Erythroblast (primary cell): Measurements from ENCODE around the gene RRM1.

Source experiments
- DNase-seq, 2 experiments: peaks; one replicate each; lab custom pipeline; 2025; lab: John Stamatoyannopoulos, UW
- GATA1 ChIP-seq: IDR thresholded peaks from 2 replicates; pipeline ENCODE4 v1.6.1; 2011; ENCODE audit warnings: low read depth, mild to moderate bottlenecking, control low read depth, low read length, moderate library complexity
- POLR2A ChIP-seq: IDR thresholded peaks from 2 replicates; pipeline ENCODE4 v1.6.1; 2011; ENCODE audit warnings: mild to moderate bottlenecking, low read length

Gene RRM1

DNA sequence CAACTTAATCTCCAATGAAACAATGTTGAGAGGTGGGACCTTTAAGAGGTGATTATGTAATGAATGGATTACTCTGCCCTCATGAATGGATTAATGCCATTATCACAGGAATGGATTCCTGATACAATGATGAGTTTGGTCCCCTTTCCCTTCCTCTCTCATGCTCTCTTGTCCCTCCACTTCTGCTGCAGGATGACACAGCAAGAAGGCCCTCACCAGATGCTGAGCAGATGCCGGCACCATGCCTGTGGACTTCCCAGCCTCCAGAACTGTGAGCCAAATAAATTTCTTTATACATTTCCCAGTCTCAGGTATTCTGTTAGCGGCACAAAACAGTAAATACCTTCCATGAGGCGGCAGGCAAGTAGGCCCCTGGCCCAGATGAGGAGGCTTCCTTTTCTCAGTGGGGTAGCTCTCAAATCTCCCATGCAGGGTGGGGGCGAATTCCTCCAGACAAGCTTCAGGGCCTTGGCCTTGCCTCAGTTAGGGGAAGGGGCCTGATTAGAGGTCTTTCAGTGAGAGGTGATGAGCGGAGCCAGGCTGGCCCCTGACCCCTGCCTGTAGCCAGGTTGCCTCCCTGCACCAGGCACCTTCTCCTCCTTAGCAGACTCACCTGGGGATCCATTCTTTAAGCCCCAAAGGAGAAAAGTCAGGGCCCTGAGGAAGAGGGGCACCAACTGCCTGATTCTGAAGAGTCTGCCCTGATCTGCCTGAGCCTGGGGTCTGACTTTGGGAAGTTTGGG, 86.0 kb downstream of the RRM1 start:
- no peak for TF ChIP-seq POLR2A
- TF ChIP-seq GATA1 = no peak
- DNase-seq = no peak

DNA sequence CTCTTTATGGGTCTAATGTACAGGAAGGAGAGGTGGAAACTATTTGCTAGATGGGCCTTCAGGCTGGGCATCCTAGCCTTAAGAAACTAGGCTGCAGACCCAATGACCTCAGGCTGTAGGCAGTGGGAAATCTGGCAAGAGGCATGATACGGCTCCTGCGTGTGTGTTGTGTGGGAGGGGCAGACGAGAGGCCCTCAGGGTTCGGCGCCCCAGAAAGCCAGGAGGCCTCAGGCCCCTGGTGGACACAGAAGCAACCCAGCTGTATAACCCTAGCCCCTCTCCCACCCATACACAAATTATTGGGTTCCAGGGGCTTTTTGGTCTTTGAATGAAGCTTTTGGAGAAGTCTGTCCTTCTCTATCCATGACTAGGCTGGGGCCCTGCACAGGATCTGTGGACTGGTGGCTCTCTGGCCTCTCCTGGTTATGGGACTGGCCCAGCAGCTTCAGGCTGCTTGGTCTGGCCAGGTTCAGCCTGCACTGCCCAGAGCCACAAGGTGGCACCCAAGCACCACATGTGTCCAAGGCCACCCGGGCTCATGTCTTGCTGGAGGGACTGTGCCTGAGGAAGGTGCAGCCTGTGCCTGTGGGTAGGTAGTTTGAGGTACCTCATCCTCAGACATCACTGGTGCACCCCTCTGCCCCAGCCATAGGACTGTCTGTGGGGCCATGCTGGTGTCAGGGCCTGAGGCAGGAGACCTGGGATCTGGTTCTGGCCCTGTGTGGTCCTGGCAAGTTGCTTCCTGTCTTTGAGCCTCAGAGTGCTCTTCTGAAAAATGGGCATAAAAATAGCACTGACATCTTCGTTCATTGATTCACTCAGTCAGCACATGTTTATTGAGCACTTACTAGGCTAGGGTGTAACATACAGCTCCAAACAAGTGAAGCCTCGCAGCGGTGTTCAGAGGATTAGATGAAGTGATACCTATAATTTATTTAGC, 87.5 kb downstream of the RRM1 start:
- TF ChIP-seq POLR2A (no peak), GATA1 (no peak)
- DNase-seq = peak; percentile 70

DNA sequence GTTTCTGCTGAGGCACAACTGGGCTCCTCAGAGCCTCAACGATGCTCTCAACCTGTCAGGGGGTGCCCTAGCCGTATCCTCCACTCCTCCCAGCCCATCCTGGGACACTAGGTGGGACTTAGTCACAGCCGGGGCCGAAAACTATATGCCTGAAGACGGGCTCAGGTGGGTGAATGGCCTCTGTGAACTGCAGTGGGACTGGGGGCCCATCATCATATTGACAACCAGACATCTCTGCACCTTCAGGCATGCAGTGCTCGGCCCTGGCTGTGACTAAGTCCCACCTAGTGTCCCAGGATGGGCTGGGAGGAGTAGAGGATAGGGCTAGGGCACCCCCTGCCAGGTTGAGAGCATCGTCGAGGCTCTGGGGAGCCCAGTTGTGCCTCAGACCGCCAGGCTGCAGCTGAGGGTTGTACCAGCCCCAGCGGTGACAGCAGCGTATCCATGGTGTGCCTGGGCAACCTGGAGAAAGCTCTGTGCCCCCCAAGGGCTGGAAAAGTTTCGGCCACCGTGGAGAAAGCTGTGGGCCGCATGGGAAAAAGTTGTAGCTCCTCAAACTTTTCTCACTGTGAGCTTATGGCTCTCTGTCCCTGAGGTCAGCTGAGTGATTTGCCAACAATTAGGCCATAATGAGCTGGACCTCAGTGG, 88.9 kb downstream of the RRM1 start:
- no peak for TF ChIP-seq GATA1
- no peak for TF ChIP-seq POLR2A
- DNase-seq = no peak

DNA sequence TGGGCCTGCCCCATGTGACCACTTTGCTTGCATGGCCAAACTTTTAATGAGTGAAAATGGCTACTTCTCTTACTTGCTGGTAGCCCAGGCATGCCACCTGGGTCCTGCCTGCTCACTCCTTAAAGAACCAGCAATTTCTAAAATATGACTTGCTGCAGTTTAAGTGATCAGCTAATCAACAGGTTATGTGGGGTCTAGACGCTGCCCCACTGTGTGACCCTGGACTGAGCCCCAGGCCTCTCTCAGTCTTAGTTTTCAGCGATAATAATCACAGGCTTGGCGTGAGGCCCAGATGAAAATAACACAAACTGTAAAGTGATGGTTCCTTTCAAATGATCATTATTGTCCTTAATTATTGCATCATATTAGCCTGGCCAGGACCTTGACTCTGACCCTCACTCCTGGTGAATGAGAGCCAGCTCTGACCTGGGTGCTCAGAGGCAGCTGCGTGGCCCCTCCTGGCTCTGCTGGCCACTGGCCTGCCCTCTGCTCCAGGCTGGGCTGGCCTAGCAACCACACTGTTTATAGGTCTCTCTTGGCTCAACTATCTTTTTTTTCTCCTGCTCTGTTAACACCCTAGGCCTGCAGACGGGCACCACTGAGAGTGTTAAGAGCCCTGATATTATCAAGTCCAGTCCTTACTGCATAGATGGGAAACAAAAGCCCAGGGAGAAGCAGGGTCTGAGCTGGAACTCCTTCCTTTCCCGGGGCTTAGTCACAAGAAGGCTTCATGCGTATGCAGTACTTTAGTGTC, 89.7 kb downstream of the RRM1 start:
- peak in 1 of 2 experiments; percentile 40 for DNase-seq
- TF ChIP-seq POLR2A = no peak
- no peak for TF ChIP-seq GATA1

DNA sequence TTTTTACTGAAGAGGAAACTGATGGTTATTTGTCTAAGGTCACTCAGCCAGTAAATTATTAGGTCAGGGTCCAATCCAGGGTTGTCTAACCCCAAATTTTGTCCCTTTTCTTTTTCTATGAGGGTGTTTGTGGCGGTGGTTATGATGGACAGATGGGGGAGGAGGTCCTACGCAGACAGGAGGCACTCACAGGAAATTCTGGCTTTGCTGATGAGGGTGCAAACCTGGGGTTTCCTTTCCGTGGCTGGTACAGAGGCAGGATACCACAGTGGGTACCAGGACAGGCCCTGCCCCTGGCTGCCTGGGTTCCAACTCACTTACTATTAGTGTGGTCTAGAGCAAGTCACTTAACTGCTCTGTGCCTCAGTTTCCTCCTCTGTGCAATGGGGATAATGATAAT, 91.0 kb downstream of the RRM1 start:
- TF ChIP-seq POLR2A (no peak), GATA1 (no peak)
- no peak for DNase-seq

DNA sequence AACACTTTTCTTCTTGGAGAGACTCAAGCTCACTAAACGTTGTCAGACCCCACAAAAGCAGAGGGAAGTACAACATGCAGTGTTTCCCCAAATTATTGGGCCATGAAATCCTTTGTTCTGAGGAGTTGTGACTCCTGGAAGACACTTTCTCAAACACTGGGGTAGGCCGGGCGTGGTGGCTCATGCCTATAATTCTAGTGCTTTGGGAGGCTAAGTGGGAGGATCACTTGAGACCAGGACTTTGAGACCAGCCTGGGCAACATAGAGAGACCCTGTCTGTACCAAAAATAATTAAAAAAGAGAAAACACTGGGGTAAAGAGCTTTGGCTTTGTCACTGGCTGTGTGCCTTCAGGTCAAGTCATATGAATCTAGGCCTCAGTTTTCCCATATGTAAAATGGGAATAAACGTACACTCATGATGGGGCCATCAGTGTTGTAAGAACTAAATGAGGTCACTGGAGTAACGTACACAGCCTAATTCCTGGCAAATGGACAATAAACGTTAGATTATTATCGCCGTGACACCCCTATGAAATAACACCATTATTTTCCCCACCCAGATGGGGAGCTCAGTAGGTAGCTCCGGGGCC, 92.0 kb downstream of the RRM1 start:
- TF ChIP-seq GATA1 (no peak), POLR2A (peak; percentile 19)
- no peak for DNase-seq

DNA sequence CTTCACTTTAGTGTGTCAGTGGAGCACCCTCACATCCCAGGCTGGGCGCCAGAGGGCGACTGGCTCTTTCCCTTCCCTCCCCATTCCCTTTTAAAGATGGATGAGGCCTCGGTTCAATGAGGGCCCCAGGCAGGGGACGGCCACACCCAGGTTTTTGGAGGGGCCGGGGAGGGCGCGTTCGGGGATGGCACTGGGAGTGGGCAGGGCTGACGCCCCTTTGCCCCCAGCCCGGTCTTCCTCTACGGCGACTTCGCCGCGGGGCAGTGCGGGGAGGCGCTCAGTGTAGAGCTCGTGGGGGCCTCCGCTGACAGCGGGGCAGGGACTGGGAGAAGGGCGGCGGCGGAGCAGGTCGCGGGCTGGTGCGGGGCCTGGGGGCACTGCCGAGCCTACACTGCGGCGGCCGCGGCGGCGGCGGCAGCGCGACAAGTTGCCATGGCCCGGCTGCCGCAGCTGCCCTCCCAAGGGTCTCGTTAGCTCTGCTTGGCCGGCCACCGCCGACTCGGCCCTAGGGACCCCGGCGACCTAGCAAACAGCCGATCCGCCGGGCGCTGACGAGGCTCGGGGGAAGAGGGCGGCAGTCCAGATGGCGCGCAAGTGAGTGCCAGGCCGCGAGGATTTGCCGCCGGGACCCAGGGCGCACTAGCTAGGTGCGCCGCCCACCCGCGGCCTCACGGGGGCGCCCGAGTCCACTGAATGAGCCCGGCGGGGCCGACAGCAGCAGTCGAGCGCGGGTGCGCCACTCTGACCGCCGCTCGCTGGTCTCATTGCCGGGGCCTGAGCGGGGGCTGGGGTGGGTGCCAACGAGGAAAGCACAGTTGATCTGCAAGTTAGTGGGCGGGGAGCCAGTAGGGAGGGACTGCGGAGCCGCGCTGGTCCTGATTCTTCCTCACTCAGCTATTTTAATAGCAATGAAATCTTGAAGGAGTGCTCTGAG, 92.7 kb downstream of the RRM1 start:
- TF ChIP-seq POLR2A (no peak), GATA1 (no peak)
- DNase-seq = peak; percentile 85 to 88
